Hepatocyte (in vitro differentiated cells): Measurements from ENCODE around the gene CEP135. TPM values are rescaled to one million over a fixed set of nuclear protein-coding genes. Genes with fewer than 3 reads are reported as not detected.

Experiments
- DNase-seq: peaks from one replicate; pipeline ENCODE4 v3.0.0-alpha.2; 2016; ENCODE audit warnings: low spot score
- H2AFZ ChIP-seq: fragments of 200-600 bp; sonication (generic); 2 replicates; pipeline ENCODE4 v1.6.0; 2016; ENCODE audit warnings: antibody characterized with exemption, mild to moderate bottlenecking
- H3K27ac ChIP-seq: fragments of 200-600 bp; sonication (generic); 2 replicates; pipeline ENCODE4 v1.5.1; 2016; ENCODE audit warnings: mild to moderate bottlenecking
- H3K27me3 ChIP-seq: fragments of 200-600 bp; sonication (generic); 2 replicates; pipeline ENCODE4 v1.6.1; 2016
- H3K36me3 ChIP-seq: fragments of 200-600 bp; sonication (generic); replicated peaks from 2 replicates; pipeline ENCODE4 v1.5.1; 2016; ENCODE audit warnings: low read depth; ENCODE audit not compliant: insufficient read depth
- H3K4me1 ChIP-seq: fragments of 200-600 bp; sonication (generic); 2 replicates; pipeline ENCODE4 v1.5.1; 2016; ENCODE audit warnings: mild to moderate bottlenecking, moderate library complexity; ENCODE audit not compliant: insufficient read depth
- H3K4me2 ChIP-seq: fragments of 200-600 bp; sonication (generic); 2 replicates; pipeline ENCODE4 v1.6.0; 2016
- H3K4me3 ChIP-seq: fragments of 200-600 bp; sonication (generic); 2 replicates; pipeline ENCODE4 v1.5.1; 2016; ENCODE audit warnings: mild to moderate bottlenecking
- H3K79me2 ChIP-seq: fragments of 200-600 bp; sonication (generic); 2 replicates; pipeline ENCODE4 v1.6.0; 2017; ENCODE audit warnings: mild to moderate bottlenecking
- H3K9me2 ChIP-seq: fragments of 200-600 bp; sonication (generic); replicated peaks from 2 replicates; pipeline ENCODE4 v1.6.0; 2017; ENCODE audit warnings: mild to moderate bottlenecking; ENCODE audit not compliant: insufficient read depth
- H3K9me3 ChIP-seq: fragments of 200-600 bp; sonication (generic); 2 replicates; pipeline ENCODE4 v1.5.1; 2016; ENCODE audit warnings: low read depth, mild to moderate bottlenecking
- H4K20me1 ChIP-seq: fragments of 200-600 bp; sonication (generic); 2 replicates; pipeline ENCODE4 v1.6.0; 2016; ENCODE audit warnings: mild to moderate bottlenecking; ENCODE audit not compliant: insufficient read depth, poor library complexity, severe bottlenecking
- EZH2 ChIP-seq: fragments of 200-600 bp; sonication (generic); IDR thresholded peaks from 2 replicates; pipeline ENCODE4 v1.6.1; 2016; ENCODE audit warnings: antibody characterized with exemption, mild to moderate bottlenecking, borderline replicate concordance
- EZH2phosphoT487 ChIP-seq: fragments of 200-600 bp; sonication (generic); IDR thresholded peaks from one replicate; pipeline ENCODE4 v1.6.1; 2018; ENCODE audit warnings: antibody characterized with exemption, mild to moderate bottlenecking, low read depth, moderate library complexity; ENCODE audit not compliant: unreplicated experiment, severe bottlenecking
- WGBS: methylation state at CpG from one replicate; pipeline ENCODE4 v1.1.6; 2016; ENCODE audit warnings: low lambda C conversion rate; ENCODE audit errors: missing lambda C conversion rate; 5-methylcytosine and 5-hydroxymethylcytosine counted together
- polyA plus RNA-seq: library from polyadenylated mRNA; unstranded; fragments of >200 nt; fragmentation: Nextera tagmentation; extraction: Ambion mirVana; gene quantifications from 2 replicates; pipeline ENCODE4 v1.2.1, GENCODE V29; 2016
- total RNA-seq: library from RNA; depleted of rRNA; stranded (reverse); fragments of >200 nt; gene quantifications from 2 replicates; pipeline ENCODE4 v1.2.3, GENCODE V29; 2014
- TF ChIP-seq, protein P1 (sequence below): fragments of 200-600 bp; sonication (generic); IDR thresholded peaks from 2 replicates; pipeline ENCODE4 v1.5.1; 2016; ENCODE audit warnings: antibody characterized with exemption, mild to moderate bottlenecking; ENCODE audit not compliant: poor library complexity

The CEP135 gene
- total and polyA plus RNA-seq, 2 experiments from 2014 or later = 3.1 to 7.7 TPM

- Histone ChIP-seq H3K36me3 (no peaks in the 10 kb centered on the region), H3K4me2 (no peak overlapping the region), H3K79me2 (no peaks in the 10 kb centered on the region), H3K4me3 (no peak overlapping the region), H3K27me3 (no peaks in the 10 kb centered on the region), H3K4me1 (no peaks in the 10 kb centered on the region), H3K9me2 (no peaks in the 10 kb centered on the region), H3K9me3 (no peaks in the 10 kb centered on the region), H4K20me1 (no peaks in the 10 kb centered on the region), H3K27ac (no peak overlapping the region), H2AFZ (no peak overlapping the region)
- DNase-seq = no peak
- TF ChIP-seq EZH2 (no peak), EZH2phosphoT487 (no peak)
- TF ChIP-seq, protein P1, sequence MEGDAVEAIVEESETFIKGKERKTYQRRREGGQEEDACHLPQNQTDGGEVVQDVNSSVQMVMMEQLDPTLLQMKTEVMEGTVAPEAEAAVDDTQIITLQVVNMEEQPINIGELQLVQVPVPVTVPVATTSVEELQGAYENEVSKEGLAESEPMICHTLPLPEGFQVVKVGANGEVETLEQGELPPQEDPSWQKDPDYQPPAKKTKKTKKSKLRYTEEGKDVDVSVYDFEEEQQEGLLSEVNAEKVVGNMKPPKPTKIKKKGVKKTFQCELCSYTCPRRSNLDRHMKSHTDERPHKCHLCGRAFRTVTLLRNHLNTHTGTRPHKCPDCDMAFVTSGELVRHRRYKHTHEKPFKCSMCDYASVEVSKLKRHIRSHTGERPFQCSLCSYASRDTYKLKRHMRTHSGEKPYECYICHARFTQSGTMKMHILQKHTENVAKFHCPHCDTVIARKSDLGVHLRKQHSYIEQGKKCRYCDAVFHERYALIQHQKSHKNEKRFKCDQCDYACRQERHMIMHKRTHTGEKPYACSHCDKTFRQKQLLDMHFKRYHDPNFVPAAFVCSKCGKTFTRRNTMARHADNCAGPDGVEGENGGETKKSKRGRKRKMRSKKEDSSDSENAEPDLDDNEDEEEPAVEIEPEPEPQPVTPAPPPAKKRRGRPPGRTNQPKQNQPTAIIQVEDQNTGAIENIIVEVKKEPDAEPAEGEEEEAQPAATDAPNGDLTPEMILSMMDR = no peak
- WGBS = 74% methylated on average over 1 of the region's 1 CpG
Observed at GRCh38 chr4:55928846-55929245, 19.9 kb upstream of the CEP135 start.

DNA sequence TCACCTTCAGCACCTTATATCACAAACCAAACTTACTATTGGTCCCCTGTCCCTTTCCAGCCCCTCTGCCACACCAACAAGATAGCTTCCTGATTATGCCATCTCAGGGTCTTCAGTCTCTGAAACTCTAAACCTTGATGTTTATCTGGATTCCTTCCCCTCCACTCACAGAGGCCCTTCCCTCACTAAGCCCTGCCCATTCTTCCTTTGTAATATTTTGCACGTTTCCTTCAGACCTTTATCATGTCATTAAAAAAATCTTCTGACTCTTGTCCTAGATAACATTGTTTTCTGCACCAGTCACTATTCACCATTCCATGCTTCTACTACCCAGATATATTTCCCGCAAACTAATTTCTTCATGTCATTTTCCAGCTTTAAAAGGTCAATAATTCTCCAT is 17.7 kb upstream of the CEP135 start:
- Histone ChIP-seq H3K27ac (no peak overlapping the region), H3K4me3 (no peak overlapping the region), H3K9me2 (no peaks in the 10 kb centered on the region), H3K36me3 (no peaks in the 10 kb centered on the region), H3K4me1 (no peaks in the 10 kb centered on the region), H3K9me3 (no peaks in the 10 kb centered on the region), H3K79me2 (no peaks in the 10 kb centered on the region), H4K20me1 (no peaks in the 10 kb centered on the region), H3K27me3 (no peaks in the 10 kb centered on the region), H3K4me2 (no peak overlapping the region), H2AFZ (no peak overlapping the region)
- no peak for TF ChIP-seq EZH2phosphoT487
- TF ChIP-seq, protein P1 = no peak
- whole genome bisulfite sequencing = 64% methylated on average over 2 of the region's 2 CpGs
- DNase-seq = no peak

GRCh38 chr4:55931833-55932232 is 16.9 kb upstream of the CEP135 start:
- Histone ChIP-seq H3K4me3 (no peak overlapping the region), H3K9me2 (no peaks in the 10 kb centered on the region), H3K27ac (no peak overlapping the region), H3K4me2 (no peak overlapping the region), H4K20me1 (no peaks in the 10 kb centered on the region), H2AFZ (no peak overlapping the region), H3K27me3 (no peaks in the 10 kb centered on the region), H3K9me3 (no peaks in the 10 kb centered on the region), H3K36me3 (no peaks in the 10 kb centered on the region), H3K79me2 (no peaks in the 10 kb centered on the region), H3K4me1 (no peaks in the 10 kb centered on the region)
- WGBS = 63% methylated on average over 3 of the region's 3 CpGs
- TF ChIP-seq, protein P1 = no peak
- no peak for TF ChIP-seq EZH2phosphoT487
- no peak for TF ChIP-seq EZH2
- DNase-seq = no peak

DNA sequence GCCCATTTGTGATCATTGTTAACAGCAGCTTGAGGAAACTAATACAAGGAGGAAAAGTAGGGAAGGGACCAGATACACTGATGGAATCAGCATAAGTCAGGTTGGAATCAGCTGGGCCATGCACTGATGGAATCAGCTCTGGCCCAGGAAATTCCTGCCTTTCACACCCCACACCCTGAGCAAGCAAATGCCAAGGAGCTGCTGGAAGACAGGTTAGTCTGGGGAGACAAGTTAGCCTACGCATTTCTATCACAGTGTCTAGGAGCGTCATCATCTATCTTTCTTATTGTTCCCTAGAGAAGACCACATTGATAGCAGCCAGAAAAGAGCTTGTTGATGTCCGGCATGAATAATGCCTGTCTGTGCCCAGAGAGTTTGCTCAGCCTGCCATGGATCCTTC is 16.2 kb upstream of the CEP135 start:
- 87% methylated on average over 3 of the region's 3 CpGs for WGBS
- Histone ChIP-seq H3K4me1 (no peaks in the 10 kb centered on the region), H2AFZ (no peak overlapping the region), H3K79me2 (no peaks in the 10 kb centered on the region), H3K9me2 (no peaks in the 10 kb centered on the region), H3K4me2 (no peak overlapping the region), H3K27me3 (no peaks in the 10 kb centered on the region), H3K27ac (no peak overlapping the region), H3K4me3 (no peak overlapping the region), H4K20me1 (no peaks in the 10 kb centered on the region), H3K36me3 (no peaks in the 10 kb centered on the region), H3K9me3 (no peaks in the 10 kb centered on the region)
- no peak for DNase-seq
- TF ChIP-seq EZH2 = no peak
- TF ChIP-seq, protein P1 = no peak
- no peak for TF ChIP-seq EZH2phosphoT487
